ENCODE measurements around the gene DMKN. TPM values are rescaled to one million over a fixed set of nuclear protein-coding genes. Genes with fewer than 3 reads are reported as not detected.

Gene DMKN
- total RNA-seq, 1 experiment from 2014 or later = 5.6 TPM

DNA sequence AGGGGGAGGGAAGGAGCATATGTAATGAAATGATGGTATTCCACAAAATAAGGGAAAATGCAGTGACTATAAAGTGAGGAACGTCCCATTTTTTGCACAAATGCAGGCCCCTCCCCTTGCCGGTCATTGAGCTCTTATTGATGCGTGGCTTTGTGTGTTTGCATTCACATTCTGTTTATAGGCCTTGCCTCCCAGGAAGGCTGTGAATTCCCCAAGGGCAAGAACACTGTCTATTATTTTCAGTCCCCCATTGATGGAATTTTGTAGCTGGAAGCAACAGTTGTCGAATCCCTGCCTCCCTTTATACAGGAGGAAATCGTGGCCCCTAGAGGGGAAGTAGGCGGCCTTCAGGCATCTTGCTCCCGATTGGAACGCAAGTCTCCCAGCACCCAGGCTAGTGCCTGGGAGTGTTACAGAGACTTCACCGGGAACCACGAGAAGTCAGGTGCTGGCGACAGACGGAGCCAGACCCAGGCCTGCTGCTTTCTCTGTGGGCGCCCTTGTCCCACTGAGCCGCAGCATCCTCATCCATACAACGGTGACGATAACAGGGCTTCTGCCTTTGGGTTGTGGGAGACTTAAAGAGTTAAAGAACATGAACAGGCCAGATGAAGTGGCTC, 7.8 kb upstream of the DMKN start:
- ChIA-PET POLR2A (no interaction called here), CTCF (no interaction called here)
- Histone ChIP-seq H3K36me3 (ENCODE audit: control insufficient read depth, insufficient read depth, low read length) (no peaks in the 10 kb centered on the region), H3K27ac (ENCODE audit: low read length) (no peak overlapping the region), H3K4me3 (ENCODE audit: low read depth in 2 of 2, low read length in 2 of 2) (no peak overlapping the region), H3K4me1 (ENCODE audit: control insufficient read depth, insufficient read depth, low read length) (no peaks in the 10 kb centered on the region), H3K27me3 (ENCODE audit: control insufficient read depth, insufficient read depth, low read length) (no peaks in the 10 kb centered on the region), H3K9me3 (ENCODE audit: control insufficient read depth, insufficient read depth, low read depth, low read length) (no peaks in the 10 kb centered on the region)
- DNase-seq (ENCODE audit: low read depth, low spot score) = no peak
- BruUV-seq (replicated peaks) = no TSS peak
- in situ Hi-C loops (cut with HindIII; ENCODE audit: low pct_unique_long_range_greater_than_20kb, low sequenced_read_pairs) = no loop called here
- intact Hi-C loops (cut with micrococcal nuclease; ENCODE audit: unreplicated experiment) = no loop called here
- ATAC-seq = no peak
- TF ChIP-seq, protein P1, sequence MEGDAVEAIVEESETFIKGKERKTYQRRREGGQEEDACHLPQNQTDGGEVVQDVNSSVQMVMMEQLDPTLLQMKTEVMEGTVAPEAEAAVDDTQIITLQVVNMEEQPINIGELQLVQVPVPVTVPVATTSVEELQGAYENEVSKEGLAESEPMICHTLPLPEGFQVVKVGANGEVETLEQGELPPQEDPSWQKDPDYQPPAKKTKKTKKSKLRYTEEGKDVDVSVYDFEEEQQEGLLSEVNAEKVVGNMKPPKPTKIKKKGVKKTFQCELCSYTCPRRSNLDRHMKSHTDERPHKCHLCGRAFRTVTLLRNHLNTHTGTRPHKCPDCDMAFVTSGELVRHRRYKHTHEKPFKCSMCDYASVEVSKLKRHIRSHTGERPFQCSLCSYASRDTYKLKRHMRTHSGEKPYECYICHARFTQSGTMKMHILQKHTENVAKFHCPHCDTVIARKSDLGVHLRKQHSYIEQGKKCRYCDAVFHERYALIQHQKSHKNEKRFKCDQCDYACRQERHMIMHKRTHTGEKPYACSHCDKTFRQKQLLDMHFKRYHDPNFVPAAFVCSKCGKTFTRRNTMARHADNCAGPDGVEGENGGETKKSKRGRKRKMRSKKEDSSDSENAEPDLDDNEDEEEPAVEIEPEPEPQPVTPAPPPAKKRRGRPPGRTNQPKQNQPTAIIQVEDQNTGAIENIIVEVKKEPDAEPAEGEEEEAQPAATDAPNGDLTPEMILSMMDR (IDR thresholded peaks at IDR 0.05) = no peak
- TF ChIP-seq SIN3A (IDR thresholded peaks at IDR 0.05; ENCODE audit: borderline replicate concordance, insufficient read depth, low read depth, low read length) = no peak
- TF ChIP-seq POLR2AphosphoS5 (IDR thresholded peaks at IDR 0.05; ENCODE audit: low read depth, low read length) = no peak
- no peak for TF ChIP-seq TCF7L2 (IDR thresholded peaks at IDR 0.05; ENCODE audit: low read depth, low read length)
- TF ChIP-seq, protein P2, sequence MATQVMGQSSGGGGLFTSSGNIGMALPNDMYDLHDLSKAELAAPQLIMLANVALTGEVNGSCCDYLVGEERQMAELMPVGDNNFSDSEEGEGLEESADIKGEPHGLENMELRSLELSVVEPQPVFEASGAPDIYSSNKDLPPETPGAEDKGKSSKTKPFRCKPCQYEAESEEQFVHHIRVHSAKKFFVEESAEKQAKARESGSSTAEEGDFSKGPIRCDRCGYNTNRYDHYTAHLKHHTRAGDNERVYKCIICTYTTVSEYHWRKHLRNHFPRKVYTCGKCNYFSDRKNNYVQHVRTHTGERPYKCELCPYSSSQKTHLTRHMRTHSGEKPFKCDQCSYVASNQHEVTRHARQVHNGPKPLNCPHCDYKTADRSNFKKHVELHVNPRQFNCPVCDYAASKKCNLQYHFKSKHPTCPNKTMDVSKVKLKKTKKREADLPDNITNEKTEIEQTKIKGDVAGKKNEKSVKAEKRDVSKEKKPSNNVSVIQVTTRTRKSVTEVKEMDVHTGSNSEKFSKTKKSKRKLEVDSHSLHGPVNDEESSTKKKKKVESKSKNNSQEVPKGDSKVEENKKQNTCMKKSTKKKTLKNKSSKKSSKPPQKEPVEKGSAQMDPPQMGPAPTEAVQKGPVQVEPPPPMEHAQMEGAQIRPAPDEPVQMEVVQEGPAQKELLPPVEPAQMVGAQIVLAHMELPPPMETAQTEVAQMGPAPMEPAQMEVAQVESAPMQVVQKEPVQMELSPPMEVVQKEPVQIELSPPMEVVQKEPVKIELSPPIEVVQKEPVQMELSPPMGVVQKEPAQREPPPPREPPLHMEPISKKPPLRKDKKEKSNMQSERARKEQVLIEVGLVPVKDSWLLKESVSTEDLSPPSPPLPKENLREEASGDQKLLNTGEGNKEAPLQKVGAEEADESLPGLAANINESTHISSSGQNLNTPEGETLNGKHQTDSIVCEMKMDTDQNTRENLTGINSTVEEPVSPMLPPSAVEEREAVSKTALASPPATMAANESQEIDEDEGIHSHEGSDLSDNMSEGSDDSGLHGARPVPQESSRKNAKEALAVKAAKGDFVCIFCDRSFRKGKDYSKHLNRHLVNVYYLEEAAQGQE (IDR thresholded peaks at IDR 0.05; ENCODE audit: insufficient read depth in 1 of 2, low read depth in 2 of 2, low read length in 1 of 2) = no peak

DNA sequence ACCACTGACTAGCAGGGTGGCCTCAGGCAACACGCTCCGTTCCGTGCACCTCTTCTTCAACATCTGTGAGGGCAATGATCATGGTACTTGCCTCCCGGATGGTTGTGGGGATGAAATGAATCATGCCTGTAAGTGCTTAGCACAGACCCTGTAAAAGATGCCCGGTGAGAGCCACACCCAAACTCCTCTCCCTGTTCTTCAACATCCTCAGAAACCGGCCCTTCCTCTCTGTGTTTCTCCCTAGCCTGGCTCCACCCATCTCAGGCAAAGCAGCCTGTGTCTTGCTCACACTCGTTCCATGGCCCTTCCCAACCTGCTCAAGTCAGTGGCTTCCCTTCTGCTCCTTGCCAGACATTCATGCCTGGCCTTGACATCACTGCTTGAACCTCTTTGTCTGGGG, 5.8 kb upstream of the DMKN start:
- Histone ChIP-seq H3K36me3 (ENCODE audit: control insufficient read depth, insufficient read depth, low read length) (no peaks in the 10 kb centered on the region), H3K4me3 (ENCODE audit: low read depth in 2 of 2, low read length in 2 of 2) (no peak overlapping the region), H3K9me3 (ENCODE audit: control insufficient read depth, insufficient read depth, low read depth, low read length) (no peaks in the 10 kb centered on the region), H3K27ac (ENCODE audit: low read length) (no peak overlapping the region), H3K27me3 (ENCODE audit: control insufficient read depth, insufficient read depth, low read length) (no peaks in the 10 kb centered on the region), H3K4me1 (ENCODE audit: control insufficient read depth, insufficient read depth, low read length) (no peaks in the 10 kb centered on the region)
- DNase-seq (ENCODE audit: low read depth, low spot score) = no peak
- no peak for ATAC-seq
- TF ChIP-seq, protein P1 (IDR thresholded peaks at IDR 0.05) = no peak
- TF ChIP-seq SIN3A (IDR thresholded peaks at IDR 0.05; ENCODE audit: borderline replicate concordance, insufficient read depth, low read depth, low read length) (no peak), POLR2AphosphoS5 (IDR thresholded peaks at IDR 0.05; ENCODE audit: low read depth, low read length) (no peak), TCF7L2 (IDR thresholded peaks at IDR 0.05; ENCODE audit: low read depth, low read length) (no peak)
- TF ChIP-seq, protein P2 (IDR thresholded peaks at IDR 0.05; ENCODE audit: insufficient read depth in 1 of 2, low read depth in 2 of 2, low read length in 1 of 2) = no peak
- intact Hi-C loops (cut with micrococcal nuclease; ENCODE audit: unreplicated experiment) = no loop called here
- POLR2A ChIA-PET = no interaction called here
- BruUV-seq (replicated peaks) = no TSS peak
- CTCF ChIA-PET = no interaction called here
- in situ Hi-C loops (cut with HindIII; ENCODE audit: low pct_unique_long_range_greater_than_20kb, low sequenced_read_pairs) = no loop called here

All from Panc1 (cell line).